HCT116 (cell line): Measurements from ENCODE around the gene C1orf167. TPM values are rescaled to one million over a fixed set of nuclear protein-coding genes. Genes with fewer than 3 reads are reported as not detected.

Experiments
- ATAC-seq: fragments of 200-7000 bp; cut with Tn5 transposase; 2 replicates; pipeline ENCODE4 v1.9.1; 2020; ENCODE audit warnings: mild to moderate bottlenecking, moderate library complexity
- BruUV-seq: library from RNA; stranded (reverse); fragments of 400-500 nt; replicated peaks from 2 replicates; lab custom pipeline; 2021; lab: Mats Ljungman, UMichigan
- CTCF ChIA-PET: fragments of 300-600 bp; sonication (Branson Sonifier 250); formaldehyde crosslinking; loops from one replicate; lab custom pipeline; 2021; ENCODE audit warnings: antibody characterized with exemption; lab: Charles Lee
- POLR2A ChIA-PET: fragments of 300-600, 350-600 bp; sonication (Branson Sonifier 250); formaldehyde crosslinking; loops from one replicate; lab custom pipeline; 2021; ENCODE audit warnings: antibody characterized with exemption; lab: Charles Lee
- RAD21 ChIA-PET, 2 experiments: fragments of 300-600 bp; sonication (Branson Sonifier 250); formaldehyde crosslinking; loops; one replicate each; lab custom pipeline; 2023; ENCODE audit warnings: low total read pairs in 2 of 2; ENCODE audit not compliant: uncharacterized antibody in 2 of 2, unreplicated experiment in 2 of 2, low non-redundant PET in 1 of 2; lab: Charles Lee
- DNase-seq: peaks from one replicate; pipeline ENCODE4 v3.0.0-alpha.2; 2010; ENCODE audit warnings: low read depth, low spot score
- H2AFZ ChIP-seq: fragments of 200-600 bp; shearing (Covaris generic), sonication (generic); 2 replicates; pipeline ENCODE4 v1.6.1; 2017; ENCODE audit warnings: low read depth, mixed run types, mixed read lengths, antibody characterized with exemption, low read length; ENCODE audit not compliant: poor library complexity, severe bottlenecking
- H3K27ac ChIP-seq: 2 replicates; pipeline ENCODE4 v1.5.1; 2012; ENCODE audit warnings: low read depth, low read length
- H3K27me3 ChIP-seq: fragments of 200-600 bp; sonication (generic); 2 replicates; pipeline ENCODE4 v1.6.1; 2016; ENCODE audit warnings: mixed run types, low read length, mixed read lengths; ENCODE audit not compliant: insufficient read depth
- H3K36me3 ChIP-seq, 2 experiments: fragments of 200-500 bp in 1 of 2; fragments of 200-600 bp in 1 of 2; sonication (Bioruptor generic) in 1 of 2; sonication (generic) in 1 of 2; 2 replicates each; pipeline versions ENCODE4 v1.5.1 to v1.6.1; 2014 to 2016; ENCODE audit warnings: low read length in 2 of 2, inconsistent platforms in 1 of 2, mixed read lengths in 1 of 2, mixed run types in 1 of 2; ENCODE audit not compliant: insufficient read depth in 2 of 2, control insufficient read depth in 1 of 2
- H3K4me1 ChIP-seq, 2 experiments: fragments of 200-600 bp in 1 of 2; sonication (generic) in 1 of 2; 2 replicates each; pipeline versions ENCODE4 v1.5.1 to v1.6.1; 2012 to 2017; ENCODE audit warnings: low read length in 2 of 2, inconsistent platforms in 1 of 2, mild to moderate bottlenecking in 1 of 2, mixed read lengths in 1 of 2, mixed run types in 1 of 2, moderate library complexity in 1 of 2; ENCODE audit not compliant: insufficient read depth in 2 of 2, control insufficient read depth in 1 of 2
- H3K4me2 ChIP-seq: fragments of 200-600 bp; sonication (generic); 2 replicates; pipeline ENCODE4 v1.6.1; 2017; ENCODE audit warnings: mixed run types, low read length, mixed read lengths
- H3K4me3 ChIP-seq, 2 experiments: fragments of 200-600 bp in 1 of 2; sonication (generic) in 1 of 2; replicated peaks in 1 of 2; 2 replicates each; pipeline ENCODE4 v1.5.1; 2011 to 2016; ENCODE audit warnings: low read length in 2 of 2, control low read depth in 1 of 2, low read depth in 1 of 2, mild to moderate bottlenecking in 1 of 2, mixed read lengths in 1 of 2, mixed run types in 1 of 2
- H3K79me2 ChIP-seq: fragments of 200-600 bp; sonication (generic); 2 replicates; pipeline ENCODE4 v1.6.1; 2017; ENCODE audit warnings: mild to moderate bottlenecking, mixed run types, low read length, moderate library complexity, mixed read lengths; ENCODE audit not compliant: insufficient read depth
- H3K9ac ChIP-seq: fragments of 200-600 bp; sonication (generic); 2 replicates; pipeline ENCODE4 v1.6.1; 2016; ENCODE audit warnings: low read length, mixed read lengths
- H3K9me2 ChIP-seq: fragments of 200-600 bp; sonication (generic), shearing (Covaris generic); 2 replicates; pipeline ENCODE4 v1.6.1; 2017; ENCODE audit warnings: mixed run types, mild to moderate bottlenecking, moderate library complexity; ENCODE audit not compliant: insufficient read depth
- H3K9me3 ChIP-seq, 2 experiments: fragments of 200-500 bp in 1 of 2; fragments of 200-600 bp in 1 of 2; sonication (Bioruptor generic) in 1 of 2; sonication (generic) in 1 of 2; 2 replicates each; pipeline ENCODE4 v1.6.1; 2014 to 2017; ENCODE audit warnings: low read length in 2 of 2, mixed read lengths in 2 of 2, inconsistent platforms in 1 of 2, low read depth in 1 of 2, mild to moderate bottlenecking in 1 of 2, mixed run types in 1 of 2, moderate library complexity in 1 of 2; ENCODE audit not compliant: control insufficient read depth in 1 of 2, insufficient read depth in 1 of 2
- H4K20me1 ChIP-seq: fragments of 200-600 bp; sonication (generic), shearing (Covaris generic); 2 replicates; pipeline ENCODE4 v1.6.1; 2017; ENCODE audit warnings: mixed run types, mild to moderate bottlenecking, moderate library complexity; ENCODE audit not compliant: insufficient read depth
- ATF3 ChIP-seq: IDR thresholded peaks from 2 replicates; pipeline ENCODE4 v1.6.1; 2012
- CBX3 ChIP-seq: IDR thresholded peaks from 2 replicates; pipeline ENCODE4 v1.6.1; 2012; ENCODE audit warnings: low read depth
- CEBPB ChIP-seq: IDR thresholded peaks from 2 replicates; pipeline ENCODE4 v1.6.1; 2012; ENCODE audit warnings: low read depth
- CTCF ChIP-seq, 3 experiments: fragments of 200-600 bp in 1 of 3; sonication (generic) in 1 of 3; IDR thresholded peaks in 2 of 3; conservative IDR thresholded peaks in 1 of 3; 2 replicates each; pipeline ENCODE4 v1.5.1; 2012 to 2017; ENCODE audit warnings: low read depth in 2 of 3, low read length in 2 of 3, antibody characterized with exemption in 1 of 3, borderline replicate concordance in 1 of 3, control low read depth in 1 of 3, mild to moderate bottlenecking in 1 of 3, mixed read lengths in 1 of 3, mixed run types in 1 of 3, moderate library complexity in 1 of 3; ENCODE audit not compliant: insufficient read depth in 1 of 3
- ELF1 ChIP-seq: IDR thresholded peaks from 2 replicates; pipeline ENCODE4 v1.6.1; 2012; ENCODE audit warnings: low read depth, borderline replicate concordance
- EZH2phosphoT487 ChIP-seq: fragments of 200-600 bp; IDR thresholded peaks from 2 replicates; pipeline ENCODE4 v1.6.1; 2018; ENCODE audit warnings: antibody characterized with exemption, borderline replicate concordance
- FOSL1 ChIP-seq: IDR thresholded peaks from 2 replicates; pipeline ENCODE4 v1.6.1; 2012; ENCODE audit warnings: low read depth
- JUND ChIP-seq: IDR thresholded peaks from 2 replicates; pipeline ENCODE4 v1.6.1; 2012
- MAX ChIP-seq: IDR thresholded peaks from 2 replicates; pipeline ENCODE4 v1.6.1; 2012
- POLR2A ChIP-seq: IDR thresholded peaks from 2 replicates; pipeline ENCODE4 v1.7.0; 2011; ENCODE audit warnings: borderline replicate concordance; ENCODE audit not compliant: insufficient read depth, insufficient read length; ENCODE audit errors: extremely low read depth
- POLR2AphosphoS5 ChIP-seq: IDR thresholded peaks from 2 replicates; pipeline ENCODE4 v1.6.1; 2011; ENCODE audit warnings: mild to moderate bottlenecking, low read depth, low read length, moderate library complexity
- RAD21 ChIP-seq: IDR thresholded peaks from 2 replicates; pipeline ENCODE4 v1.6.1; 2012; ENCODE audit warnings: low read depth, mild to moderate bottlenecking
- REST ChIP-seq: IDR thresholded peaks from 2 replicates; pipeline ENCODE4 v1.6.1; 2012; ENCODE audit warnings: low read depth
- SIN3A ChIP-seq: IDR thresholded peaks from 2 replicates; pipeline ENCODE4 v1.6.1; 2012; ENCODE audit warnings: low read depth
- SP1 ChIP-seq: IDR thresholded peaks from 2 replicates; pipeline ENCODE4 v1.6.1; 2012; ENCODE audit warnings: low read depth
- SRF ChIP-seq: IDR thresholded peaks from 2 replicates; pipeline ENCODE4 v1.6.1; 2012; ENCODE audit warnings: low read depth
- TCF7L2 ChIP-seq: IDR thresholded peaks from 2 replicates; pipeline ENCODE4 v1.7.0; 2011; ENCODE audit warnings: borderline replicate concordance, inconsistent platforms; ENCODE audit not compliant: insufficient read depth, insufficient read length; ENCODE audit errors: extremely low read depth
- ZBTB33 ChIP-seq: IDR thresholded peaks from 2 replicates; pipeline ENCODE4 v1.6.1; 2011; ENCODE audit warnings: mild to moderate bottlenecking, low read length, moderate library complexity; ENCODE audit not compliant: insufficient replicate concordance; ENCODE audit errors: extremely low read depth
- ZFX ChIP-seq: fragments of 450-650 bp; IDR thresholded peaks from 2 replicates; pipeline ENCODE4 v1.6.1; 2017
- ZNF274 ChIP-seq: fragments of 200-500 bp; sonication (Bioruptor generic); IDR thresholded peaks from 2 replicates; pipeline ENCODE4 v1.6.1; 2014; ENCODE audit warnings: mild to moderate bottlenecking, low read depth, low read length, inconsistent platforms
- intact Hi-C: fragments of 100-400 bp; cut with micrococcal nuclease; formaldehyde crosslinking; loops from 2 replicates; pipeline ENCODE4 v1.10.0; 2022
- total RNA-seq: library from RNA; stranded (reverse); gene quantifications from one replicate; pipeline ENCODE4 v1.2.1, GENCODE V29; 2021; ENCODE audit not compliant: unreplicated experiment

Gene C1orf167
- total RNA-seq, 1 experiment from 2014 or later: 0.12 TPM

GRCh38 chr1:11733306-11733705 is 28.7 kb upstream of the C1orf167 start:
- no TSS peak for BruUV-seq
- intact Hi-C loops: no loop called here
- CTCF ChIA-PET: no interaction called here

More at GRCh38 chr1:11733306-11733705, 28.7 kb upstream of the C1orf167 start:
- Histone ChIP-seq H3K79me2 (peaks cover 4% of the 10 kb centered on the region), H3K27ac (no peak overlapping the region), H3K9me3 (no peaks in the 10 kb centered on the region), H3K9me2 (no peaks in the 10 kb centered on the region), H3K27me3 (no peaks in the 10 kb centered on the region), H3K36me3 (no peaks in the 10 kb centered on the region), H2AFZ (no peak overlapping the region), H3K4me1 (peaks cover 14 to 38% of the 10 kb centered on the region in 2 experiments), H3K4me3 (no peak overlapping the region)
- DNase-seq: no peak
- RAD21 ChIA-PET: no interaction called here
- TF ChIP-seq ZNF274 (no peak), FOSL1 (no peak), POLR2A (no peak), CEBPB (no peak), RAD21 (no peak), ATF3 (no peak), ELF1 (no peak), POLR2AphosphoS5 (no peak), ZBTB33 (no peak), SRF (no peak), SIN3A (no peak), MAX (no peak), ZFX (no peak), EZH2phosphoT487 (no peak), JUND (no peak), TCF7L2 (no peak), CBX3 (no peak), SP1 (no peak), CTCF (IDR thresholded peaks at IDR 0.05 in 2 of 3, conservative IDR thresholded peaks at IDR 0.05 in 1 of 3; ENCODE audit: borderline replicate concordance in 1 of 3, insufficient read depth in 1 of 3, low read depth in 2 of 3, low read length in 2 of 3) (no peak), REST (no peak)
- TF ChIP-seq, all 23 proteins: peak for 0
- 0 out of 2 replicates have a peak overlapping the region, but pooled peaks have one; percentile 70 for H3K4me2 ChIP-seq
- ATAC-seq: no peak
- H3K9ac ChIP-seq: no peak overlapping the region
- H4K20me1 ChIP-seq: no peaks in the 10 kb centered on the region
- POLR2A ChIA-PET: no interaction called here
